K562 (cell line): ENCODE results near the gene C6orf89. TPM values are rescaled to one million over a fixed set of nuclear protein-coding genes. Genes with fewer than 3 reads are reported as not detected.
A peak's percentile ranks its signal among the peaks of the same experiment; 100 is the strongest.

Source experiments
- BCL6 ChIP-seq: fragments of 250-450 bp; sonication (Bioruptor Pico); IDR thresholded peaks from 2 replicates; pipeline ENCODE4 v1.4.0; 2020
- CGGBP1 ChIP-seq: fragments of 250-450 bp; sonication (Bioruptor Pico); IDR thresholded peaks from 2 replicates; pipeline ENCODE4 v1.9.0; 2021; ENCODE audit warnings: mild to moderate bottlenecking
- KDM1A ChIP-seq, 2 experiments: fragments of 450-650 bp; IDR thresholded peaks; 2 replicates each; pipeline ENCODE4 v1.6.1; 2016; ENCODE audit warnings: mild to moderate bottlenecking in 2 of 2
- PHB2 ChIP-seq: fragments of 450-650 bp; IDR thresholded peaks from 2 replicates; pipeline ENCODE4 v1.6.1; 2017; ENCODE audit warnings: low read depth
- POLR2G ChIP-seq: fragments of 200-400 bp; formaldehyde crosslinking; IDR thresholded peaks from 2 replicates; pipeline ENCODE4 v1.6.1; 2017; ENCODE audit warnings: low read depth, mild to moderate bottlenecking, antibody characterized with exemption, low read length, moderate library complexity
- RAD21 ChIP-seq, 2 experiments: fragments of 250-450 bp in 1 of 2; fragments of 450-650 bp in 1 of 2; sonication (Bioruptor Pico) in 1 of 2; formaldehyde crosslinking in 1 of 2; IDR thresholded peaks in 1 of 2; conservative IDR thresholded peaks in 1 of 2; 2 replicates each; pipeline versions ENCODE4 v1.4.0 to v1.8.0; 2020 to 2022; ENCODE audit warnings: mild to moderate bottlenecking in 2 of 2, moderate library complexity in 1 of 2
- SRSF7 ChIP-seq: fragments of 200-400 bp; formaldehyde crosslinking; optimal IDR thresholded peaks from 2 replicates; pipeline ENCODE3; 2017; ENCODE audit warnings: mild to moderate bottlenecking, low read depth, low read length
- THRA ChIP-seq: fragments of 450-650 bp; IDR thresholded peaks from 2 replicates; pipeline ENCODE4 v1.6.1; 2017; ENCODE audit warnings: mild to moderate bottlenecking, moderate library complexity
- ZBTB7A ChIP-seq: IDR thresholded peaks from 2 replicates; pipeline ENCODE4 v1.6.1; 2011; ENCODE audit warnings: low read depth, mild to moderate bottlenecking, low read length, moderate library complexity, borderline replicate concordance; ENCODE audit not compliant: control insufficient read depth
- ZKSCAN1 ChIP-seq: fragments of 150-350 bp; IDR thresholded peaks from 2 replicates; pipeline ENCODE4 v1.6.1; 2016; ENCODE audit warnings: low read depth, low read length
- ZKSCAN3 ChIP-seq: fragments of 250-450 bp; sonication (Bioruptor Pico); IDR thresholded peaks from 2 replicates; pipeline ENCODE4 v1.4.0; 2020
- ZNF140 ChIP-seq: fragments of 250-450 bp; sonication (Bioruptor Pico); IDR thresholded peaks from 2 replicates; pipeline ENCODE4 v1.8.0; 2021; ENCODE audit warnings: moderate library complexity, mild to moderate bottlenecking, inconsistent platforms
- ZNF146 ChIP-seq: IDR thresholded peaks from one replicate; pipeline ENCODE4 v1.6.1; 2018; ENCODE audit warnings: missing compliant biosample characterization; ENCODE audit not compliant: unreplicated experiment
- ZNF212 ChIP-seq: fragments of 450-650 bp; formaldehyde crosslinking; IDR thresholded peaks from 2 replicates; pipeline ENCODE4 v1.4.0; 2020; ENCODE audit warnings: mild to moderate bottlenecking
- ZNF778 ChIP-seq: fragments of 450-650 bp; formaldehyde crosslinking; IDR thresholded peaks from 2 replicates; pipeline ENCODE4 v1.4.0; 2020; ENCODE audit warnings: mild to moderate bottlenecking, moderate library complexity
- polyA plus RNA-seq, 8 experiments: library from polyadenylated mRNA; depleted of rRNA in 4 of 8; stranded (reverse) in 5 of 8; unstranded in 3 of 8; fragments of >200 nt; fragmentation: Nextera tagmentation in 2 of 8; fragmentation: Illumina TruSeq in 1 of 8; extraction: Ambion mirVana in 2 of 8; extraction: Trizol in 1 of 8; gene quantifications; 2 replicates each; pipeline versions ENCODE4 v1.2.1 to v1.2.3, GENCODE V29; 2011 to 2014; ENCODE audit warnings: inconsistent platforms in 1 of 8, missing spikeins in 1 of 8
- total RNA-seq, 7 experiments: library from RNA; depleted of rRNA in 6 of 7; stranded (reverse); fragments of >200 nt in 6 of 7; fragmentation: Illumina TruSeq in 2 of 7; extraction: Trizol in 2 of 7; gene quantifications; 2 replicates each; pipeline versions ENCODE4 v1.2.1 to v1.2.3, GENCODE V29; 2011 to 2021; ENCODE audit warnings: low replicate concordance in 1 of 7
- TF ChIP-seq, protein P1 (sequence below), 3 experiments: IDR thresholded peaks in 2 of 3; conservative IDR thresholded peaks in 1 of 3; 2 replicates each; pipeline ENCODE4 v1.5.1; 2011 to 2012; ENCODE audit warnings: low read length in 3 of 3, mild to moderate bottlenecking in 3 of 3, control low read depth in 2 of 3, improper control_type of control experiment in 1 of 3, inconsistent platforms in 1 of 3, low read depth in 1 of 3, mixed read lengths in 1 of 3, moderate library complexity in 1 of 3; ENCODE audit not compliant: insufficient read depth in 2 of 3
- TF ChIP-seq, protein P2 (sequence below): fragments of 250-450 bp; sonication (Bioruptor Pico); IDR thresholded peaks from 2 replicates; pipeline ENCODE4 v1.4.0; 2020; ENCODE audit warnings: mild to moderate bottlenecking, moderate library complexity, borderline replicate concordance
- TF ChIP-seq, protein P3 (sequence below), 2 experiments: IDR thresholded peaks; 2 replicates each; pipeline ENCODE4 v1.6.1; 2011; ENCODE audit warnings: borderline replicate concordance in 1 of 2, control low read depth in 1 of 2, low read depth in 1 of 2, low read length in 1 of 2, mild to moderate bottlenecking in 1 of 2, mixed read lengths in 1 of 2, moderate library complexity in 1 of 2; ENCODE audit not compliant: insufficient read depth in 1 of 2, insufficient read length in 1 of 2, poor library complexity in 1 of 2, severe bottlenecking in 1 of 2; ENCODE audit errors: extremely low read depth in 1 of 2
- TF ChIP-seq, protein P4 (sequence below): IDR thresholded peaks from 3 replicates; pipeline ENCODE4 v1.6.1; 2011; ENCODE audit warnings: borderline replicate concordance, mild to moderate bottlenecking; ENCODE audit not compliant: insufficient read length, insufficient read depth

Gene C6orf89
- total and polyA plus RNA-seq, 9 of the 15 experiments (the other 6 are each of a cell fraction or from before 2014, with no cell fraction given) = 35.2 to 111 (median 58.5) TPM

GRCh38 chr6:36977470-36977941, 91.8 kb downstream of the C6orf89 start (continued):
- TF ChIP-seq, protein P1, sequence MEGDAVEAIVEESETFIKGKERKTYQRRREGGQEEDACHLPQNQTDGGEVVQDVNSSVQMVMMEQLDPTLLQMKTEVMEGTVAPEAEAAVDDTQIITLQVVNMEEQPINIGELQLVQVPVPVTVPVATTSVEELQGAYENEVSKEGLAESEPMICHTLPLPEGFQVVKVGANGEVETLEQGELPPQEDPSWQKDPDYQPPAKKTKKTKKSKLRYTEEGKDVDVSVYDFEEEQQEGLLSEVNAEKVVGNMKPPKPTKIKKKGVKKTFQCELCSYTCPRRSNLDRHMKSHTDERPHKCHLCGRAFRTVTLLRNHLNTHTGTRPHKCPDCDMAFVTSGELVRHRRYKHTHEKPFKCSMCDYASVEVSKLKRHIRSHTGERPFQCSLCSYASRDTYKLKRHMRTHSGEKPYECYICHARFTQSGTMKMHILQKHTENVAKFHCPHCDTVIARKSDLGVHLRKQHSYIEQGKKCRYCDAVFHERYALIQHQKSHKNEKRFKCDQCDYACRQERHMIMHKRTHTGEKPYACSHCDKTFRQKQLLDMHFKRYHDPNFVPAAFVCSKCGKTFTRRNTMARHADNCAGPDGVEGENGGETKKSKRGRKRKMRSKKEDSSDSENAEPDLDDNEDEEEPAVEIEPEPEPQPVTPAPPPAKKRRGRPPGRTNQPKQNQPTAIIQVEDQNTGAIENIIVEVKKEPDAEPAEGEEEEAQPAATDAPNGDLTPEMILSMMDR (IDR thresholded peaks at IDR 0.05 in 2 of 3, conservative IDR thresholded peaks at IDR 0.05 in 1 of 3; ENCODE audit: insufficient read depth in 2 of 3, low read depth in 1 of 3, low read length in 3 of 3) = peak; percentile 65 to 82 (median 76)
- TF ChIP-seq, protein P2, sequence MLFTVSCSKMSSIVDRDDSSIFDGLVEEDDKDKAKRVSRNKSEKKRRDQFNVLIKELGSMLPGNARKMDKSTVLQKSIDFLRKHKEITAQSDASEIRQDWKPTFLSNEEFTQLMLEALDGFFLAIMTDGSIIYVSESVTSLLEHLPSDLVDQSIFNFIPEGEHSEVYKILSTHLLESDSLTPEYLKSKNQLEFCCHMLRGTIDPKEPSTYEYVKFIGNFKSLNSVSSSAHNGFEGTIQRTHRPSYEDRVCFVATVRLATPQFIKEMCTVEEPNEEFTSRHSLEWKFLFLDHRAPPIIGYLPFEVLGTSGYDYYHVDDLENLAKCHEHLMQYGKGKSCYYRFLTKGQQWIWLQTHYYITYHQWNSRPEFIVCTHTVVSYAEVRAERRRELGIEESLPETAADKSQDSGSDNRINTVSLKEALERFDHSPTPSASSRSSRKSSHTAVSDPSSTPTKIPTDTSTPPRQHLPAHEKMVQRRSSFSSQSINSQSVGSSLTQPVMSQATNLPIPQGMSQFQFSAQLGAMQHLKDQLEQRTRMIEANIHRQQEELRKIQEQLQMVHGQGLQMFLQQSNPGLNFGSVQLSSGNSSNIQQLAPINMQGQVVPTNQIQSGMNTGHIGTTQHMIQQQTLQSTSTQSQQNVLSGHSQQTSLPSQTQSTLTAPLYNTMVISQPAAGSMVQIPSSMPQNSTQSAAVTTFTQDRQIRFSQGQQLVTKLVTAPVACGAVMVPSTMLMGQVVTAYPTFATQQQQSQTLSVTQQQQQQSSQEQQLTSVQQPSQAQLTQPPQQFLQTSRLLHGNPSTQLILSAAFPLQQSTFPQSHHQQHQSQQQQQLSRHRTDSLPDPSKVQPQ (CRISPR knock-in tag) = no peak
- no peak for TF ChIP-seq KDM1A (IDR thresholded peaks at IDR 0.05)
- no peak for TF ChIP-seq ZKSCAN3 (CRISPR knock-in tag)
- TF ChIP-seq ZNF212 (CRISPR knock-in tag) = no peak
- no peak for TF ChIP-seq SRSF7
- peak in 1 of 2 experiments; percentile 34; a peak in 3 of 4 replicates for TF ChIP-seq RAD21 (CRISPR knock-in tag; conservative IDR thresholded peaks at IDR 0.05 in 1 of 2, IDR thresholded peaks at IDR 0.05 in 1 of 2)
- no peak for TF ChIP-seq PHB2
- no peak for TF ChIP-seq ZNF140 (CRISPR knock-in tag)
- no peak for TF ChIP-seq ZNF146 (CRISPR knock-in tag)
- no peak for TF ChIP-seq POLR2G
- TF ChIP-seq, protein P3, sequence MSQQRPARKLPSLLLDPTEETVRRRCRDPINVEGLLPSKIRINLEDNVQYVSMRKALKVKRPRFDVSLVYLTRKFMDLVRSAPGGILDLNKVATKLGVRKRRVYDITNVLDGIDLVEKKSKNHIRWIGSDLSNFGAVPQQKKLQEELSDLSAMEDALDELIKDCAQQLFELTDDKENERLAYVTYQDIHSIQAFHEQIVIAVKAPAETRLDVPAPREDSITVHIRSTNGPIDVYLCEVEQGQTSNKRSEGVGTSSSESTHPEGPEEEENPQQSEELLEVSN (IDR thresholded peaks at IDR 0.05; ENCODE audit: borderline replicate concordance in 1 of 2, extremely low read depth in 1 of 2, insufficient read depth in 1 of 2, insufficient read length in 1 of 2, low read depth in 1 of 2, low read length in 1 of 2, poor library complexity in 1 of 2, severe bottlenecking in 1 of 2) = no peak
- no peak for TF ChIP-seq CGGBP1 (CRISPR knock-in tag)
- TF ChIP-seq THRA = no peak
- TF ChIP-seq ZNF778 (CRISPR knock-in tag) = no peak
- TF ChIP-seq ZBTB7A = peak; percentile 70
- 0 out of 2 replicates have a peak, but pooled peaks have one; percentile 17 for TF ChIP-seq ZKSCAN1
- TF ChIP-seq, protein P4, sequence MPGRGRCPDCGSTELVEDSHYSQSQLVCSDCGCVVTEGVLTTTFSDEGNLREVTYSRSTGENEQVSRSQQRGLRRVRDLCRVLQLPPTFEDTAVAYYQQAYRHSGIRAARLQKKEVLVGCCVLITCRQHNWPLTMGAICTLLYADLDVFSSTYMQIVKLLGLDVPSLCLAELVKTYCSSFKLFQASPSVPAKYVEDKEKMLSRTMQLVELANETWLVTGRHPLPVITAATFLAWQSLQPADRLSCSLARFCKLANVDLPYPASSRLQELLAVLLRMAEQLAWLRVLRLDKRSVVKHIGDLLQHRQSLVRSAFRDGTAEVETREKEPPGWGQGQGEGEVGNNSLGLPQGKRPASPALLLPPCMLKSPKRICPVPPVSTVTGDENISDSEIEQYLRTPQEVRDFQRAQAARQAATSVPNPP = no peak
- TF ChIP-seq BCL6 = no peak
